ENCODE results near the gene PRSS22.

GRCh38 chr16:2866431-2866830, 8.5 kb upstream of the PRSS22 start:
- TF ChIP-seq ZNF274 (IDR thresholded peaks at IDR 0.05; ENCODE audit: insufficient read depth, insufficient read length) (no peak), POLR2A (IDR thresholded peaks at IDR 0.05; ENCODE audit: low read depth, low read length) (no peak), BHLHE40 (IDR thresholded peaks at IDR 0.05; ENCODE audit: borderline replicate concordance in 1 of 2, low read depth in 2 of 2, low read length in 1 of 2) (no peak), YY1 (IDR thresholded peaks at IDR 0.05; ENCODE audit: low read depth, low read length) (no peak), POLR2AphosphoS5 (IDR thresholded peaks at IDR 0.05; ENCODE audit: low read length) (no peak)

All from GM12878 (cell line).